OCI-LY3 (cell line): ENCODE measurements around the gene PICALM.

Experiments used
- H2AFZ ChIP-seq: fragments of 200-600, 300-600 bp; shearing (Covaris generic); 2 replicates; pipeline ENCODE4 v1.6.0; 2014; ENCODE audit warnings: antibody characterized with exemption, low read depth, low read length
- H3K27ac ChIP-seq: fragments of 200-600, 300-600 bp; sonication (generic); 2 replicates; pipeline ENCODE4 v1.5.1; 2014; ENCODE audit warnings: mild to moderate bottlenecking, low read length, moderate library complexity, mixed read lengths
- H3K27me3 ChIP-seq: fragments of 200-600, 300-600 bp; sonication (generic); 2 replicates; pipeline ENCODE4 v1.6.1; 2014; ENCODE audit warnings: low read depth, low read length, mixed read lengths
- H3K36me3 ChIP-seq: fragments of 200-600, 300-600 bp; sonication (generic); replicated peaks from 2 replicates; pipeline ENCODE3; 2014; ENCODE audit warnings: low read depth, low read length, mixed read lengths
- H3K4me1 ChIP-seq: fragments of 300-600, 200-600 bp; sonication (generic); 2 replicates; pipeline ENCODE4 v1.6.1; 2014; ENCODE audit warnings: low read length, mixed read lengths
- H3K4me2 ChIP-seq: fragments of 200-600, 300-600 bp; sonication (generic); 2 replicates; pipeline ENCODE4 v1.6.1; 2014; ENCODE audit warnings: low read length, mixed read lengths
- H3K4me3 ChIP-seq: fragments of 300-600, 200-600 bp; sonication (generic); 2 replicates; pipeline ENCODE4 v1.5.1; 2014; ENCODE audit warnings: antibody characterized with exemption, mild to moderate bottlenecking, low read length, moderate library complexity
- H3K79me2 ChIP-seq: fragments of 300-600, 200-600 bp; shearing (Covaris generic); 2 replicates; pipeline ENCODE4 v1.6.1; 2014; ENCODE audit warnings: mild to moderate bottlenecking, low read length, mixed read lengths
- H3K9ac ChIP-seq: fragments of 300-600, 200-600 bp; shearing (Covaris generic); 2 replicates; pipeline ENCODE4 v1.6.0; 2014; ENCODE audit warnings: mild to moderate bottlenecking, low read length, moderate library complexity
- H3K9me3 ChIP-seq: fragments of 200-600, 300-600 bp; shearing (Covaris generic); 2 replicates; pipeline ENCODE4 v1.6.1; 2014; ENCODE audit warnings: low read length, mixed read lengths; ENCODE audit not compliant: insufficient read depth
- H4K20me1 ChIP-seq: fragments of 200-600, 300-600 bp; sonication (generic); 2 replicates; pipeline ENCODE4 v1.6.1; 2016; ENCODE audit warnings: low read length, mixed read lengths; ENCODE audit not compliant: insufficient read depth
- EZH2phosphoT487 ChIP-seq: fragments of 200-600 bp; shearing (Covaris generic); IDR thresholded peaks from 2 replicates; pipeline ENCODE4 v1.6.1; 2018; ENCODE audit warnings: antibody characterized with exemption, mixed run types, low read depth
- TF ChIP-seq, protein P1 (sequence below): fragments of 200-600, 300-600 bp; sonication (generic); IDR thresholded peaks from 2 replicates; pipeline ENCODE4 v1.5.1; 2014; ENCODE audit warnings: antibody characterized with exemption, low read length, low read depth

Gene PICALM

DNA sequence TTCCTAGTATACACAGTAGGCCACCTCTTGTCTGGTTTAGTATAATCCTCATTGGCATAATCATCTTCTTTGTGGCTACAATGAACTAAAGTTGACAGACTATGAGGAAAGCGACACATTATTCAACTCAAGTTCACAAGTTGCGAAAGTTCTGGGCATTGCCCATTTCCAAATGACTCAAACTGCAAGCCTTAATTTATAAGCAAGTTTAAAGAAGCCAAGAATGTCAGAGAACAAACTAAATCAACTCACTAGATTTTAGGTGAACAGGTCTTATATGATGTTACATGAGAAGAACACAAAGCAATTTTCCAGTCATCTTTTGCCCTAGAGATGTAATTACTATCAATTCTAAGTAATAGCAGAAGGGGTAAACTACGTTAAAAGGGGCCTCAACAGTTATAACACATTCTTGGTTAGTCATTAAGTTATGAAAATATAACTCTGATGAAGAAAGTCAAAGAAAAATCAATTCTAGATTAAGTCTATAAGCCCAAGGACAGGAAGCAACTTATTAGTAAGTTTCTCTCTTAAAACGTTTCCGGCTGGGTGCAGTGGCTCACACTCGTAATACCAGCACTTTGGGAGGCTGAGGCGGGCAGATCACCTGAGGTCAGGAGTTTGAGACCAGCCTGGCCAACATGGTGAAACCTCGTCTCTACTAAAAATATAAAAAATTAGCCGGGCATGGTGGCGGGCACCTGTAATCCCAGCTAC is 21.5 kb downstream of the PICALM start:
- Histone ChIP-seq H3K27me3 (no peaks in the 10 kb centered on the region), H2AFZ (no peak overlapping the region), H3K9ac (no peak overlapping the region), H4K20me1 (peaks cover 99% of the 10 kb centered on the region), H3K4me2 (peak overlapping the region; percentile 39), H3K4me1 (peaks cover 61% of the 10 kb centered on the region), H3K9me3 (no peaks in the 10 kb centered on the region), H3K4me3 (no peak overlapping the region), H3K27ac (peak overlapping the region; percentile 21), H3K79me2 (peaks cover 100% of the 10 kb centered on the region), H3K36me3 (peaks cover 5% of the 10 kb centered on the region)
- TF ChIP-seq, protein P1, sequence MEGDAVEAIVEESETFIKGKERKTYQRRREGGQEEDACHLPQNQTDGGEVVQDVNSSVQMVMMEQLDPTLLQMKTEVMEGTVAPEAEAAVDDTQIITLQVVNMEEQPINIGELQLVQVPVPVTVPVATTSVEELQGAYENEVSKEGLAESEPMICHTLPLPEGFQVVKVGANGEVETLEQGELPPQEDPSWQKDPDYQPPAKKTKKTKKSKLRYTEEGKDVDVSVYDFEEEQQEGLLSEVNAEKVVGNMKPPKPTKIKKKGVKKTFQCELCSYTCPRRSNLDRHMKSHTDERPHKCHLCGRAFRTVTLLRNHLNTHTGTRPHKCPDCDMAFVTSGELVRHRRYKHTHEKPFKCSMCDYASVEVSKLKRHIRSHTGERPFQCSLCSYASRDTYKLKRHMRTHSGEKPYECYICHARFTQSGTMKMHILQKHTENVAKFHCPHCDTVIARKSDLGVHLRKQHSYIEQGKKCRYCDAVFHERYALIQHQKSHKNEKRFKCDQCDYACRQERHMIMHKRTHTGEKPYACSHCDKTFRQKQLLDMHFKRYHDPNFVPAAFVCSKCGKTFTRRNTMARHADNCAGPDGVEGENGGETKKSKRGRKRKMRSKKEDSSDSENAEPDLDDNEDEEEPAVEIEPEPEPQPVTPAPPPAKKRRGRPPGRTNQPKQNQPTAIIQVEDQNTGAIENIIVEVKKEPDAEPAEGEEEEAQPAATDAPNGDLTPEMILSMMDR: no peak
- TF ChIP-seq EZH2phosphoT487: no peak

DNA sequence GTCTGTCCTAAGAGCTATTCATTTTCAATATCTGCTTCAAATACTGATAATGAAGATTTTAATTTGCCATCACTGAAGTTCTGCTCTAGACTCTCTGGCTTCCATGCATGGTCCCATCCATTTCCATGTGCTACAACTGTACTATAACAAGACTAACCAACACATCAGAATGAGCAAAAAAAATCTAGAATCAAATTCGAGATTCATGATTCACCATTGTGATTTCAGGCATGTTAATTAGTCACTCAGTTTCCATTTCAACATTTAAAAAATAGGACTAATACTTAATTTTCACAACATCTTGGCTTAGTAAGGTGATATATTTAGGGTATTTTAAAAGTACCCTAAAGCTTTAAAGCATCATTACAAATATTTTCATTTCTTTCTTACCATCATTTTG is 22.8 kb downstream of the PICALM start:
- no peak overlapping the region for H3K4me2 ChIP-seq
- H2AFZ ChIP-seq: no peak overlapping the region
- H3K36me3 ChIP-seq: peaks cover 2% of the 10 kb centered on the region
- TF ChIP-seq, protein P1: no peak
- peaks cover 98% of the 10 kb centered on the region for H4K20me1 ChIP-seq
- no peaks in the 10 kb centered on the region for H3K27me3 ChIP-seq
- no peak overlapping the region for H3K9ac ChIP-seq
- H3K79me2 ChIP-seq: peaks cover 100% of the 10 kb centered on the region
- H3K4me3 ChIP-seq: no peak overlapping the region
- peaks cover 73% of the 10 kb centered on the region for H3K4me1 ChIP-seq
- no peak overlapping the region for H3K27ac ChIP-seq
- H3K9me3 ChIP-seq: no peaks in the 10 kb centered on the region

DNA sequence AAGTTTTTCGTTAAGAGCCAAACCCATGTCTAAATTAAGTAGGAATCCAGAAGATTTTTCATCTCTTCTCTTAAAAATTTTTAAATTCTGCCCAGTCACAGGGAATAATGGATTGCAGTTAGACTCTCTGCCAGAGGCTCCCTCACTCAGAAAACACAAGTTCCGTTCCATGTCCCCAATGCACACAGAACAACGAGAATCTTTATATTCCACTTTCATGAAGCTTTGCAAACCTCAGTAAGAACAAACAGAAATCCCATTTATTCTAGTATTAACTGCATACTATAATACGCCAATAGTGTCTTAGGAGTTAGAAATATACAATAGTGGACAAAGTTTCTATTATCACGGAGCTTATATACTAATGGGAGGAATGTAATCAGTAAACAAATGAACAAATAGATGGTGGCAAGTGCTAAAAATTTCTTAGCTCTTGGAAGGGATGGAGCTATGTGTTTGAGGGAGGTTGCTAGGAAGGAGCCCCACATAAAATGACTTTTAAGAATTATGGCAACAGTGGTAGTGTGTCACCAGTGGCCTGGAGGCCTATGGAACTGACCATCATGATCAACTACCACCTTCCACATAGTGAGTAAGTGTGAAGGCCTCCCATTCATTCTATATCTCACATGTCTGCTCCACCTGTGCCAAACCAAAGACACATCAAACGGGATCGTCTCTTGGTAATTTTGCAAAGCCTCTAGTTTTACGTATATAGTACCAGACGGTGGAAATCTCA is 24.9 kb downstream of the PICALM start:
- peak overlapping the region; percentile 24 for H3K27ac ChIP-seq

DNA sequence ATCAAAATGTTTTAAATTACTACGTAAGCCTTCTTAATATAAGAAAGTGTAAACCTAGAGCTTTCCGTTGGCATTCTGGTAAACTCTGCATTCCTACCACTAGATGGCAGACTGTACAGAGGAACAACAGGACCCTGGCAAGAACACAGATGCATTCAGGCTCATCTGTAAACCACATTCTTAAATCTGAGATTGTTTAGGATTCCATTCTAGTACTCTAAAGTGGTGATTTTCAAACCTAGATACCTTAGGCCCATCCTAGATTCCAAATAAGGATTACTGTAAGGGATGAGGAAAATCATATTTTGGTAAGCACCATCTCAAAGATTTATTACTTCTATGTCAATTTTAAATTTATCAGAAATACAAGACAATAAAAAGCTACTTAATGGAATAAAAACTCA is 26.9 kb downstream of the PICALM start:
- Histone ChIP-seq H2AFZ (no peak overlapping the region), H3K4me3 (peak overlapping the region; percentile 21), H4K20me1 (peaks cover 89% of the 10 kb centered on the region), H3K4me2 (peak overlapping the region; percentile 45), H3K79me2 (peaks cover 98% of the 10 kb centered on the region), H3K9me3 (no peaks in the 10 kb centered on the region), H3K36me3 (peaks cover 8% of the 10 kb centered on the region), H3K9ac (0 out of 2 replicates have a peak overlapping the region, but pooled peaks have one; percentile 3), H3K27ac (no peak overlapping the region), H3K27me3 (no peaks in the 10 kb centered on the region), H3K4me1 (peaks cover 67% of the 10 kb centered on the region)
- TF ChIP-seq EZH2phosphoT487: no peak
- TF ChIP-seq, protein P1: peak; percentile 99

More for the DNA sequence above, 24.9 kb downstream of the PICALM start:
- Histone ChIP-seq H3K36me3 (peaks cover 6% of the 10 kb centered on the region), H3K79me2 (peaks cover 100% of the 10 kb centered on the region), H3K4me1 (peaks cover 87% of the 10 kb centered on the region), H3K9ac (peak overlapping the region; percentile 6), H3K9me3 (no peaks in the 10 kb centered on the region), H4K20me1 (peaks cover 96% of the 10 kb centered on the region), H2AFZ (no peak overlapping the region), H3K4me3 (peak overlapping the region; percentile 9; the same call in 1 of the 2 replicates), H3K4me2 (peak overlapping the region; percentile 55), H3K27me3 (no peaks in the 10 kb centered on the region)
- TF ChIP-seq, protein P1: no peak
- no peak for TF ChIP-seq EZH2phosphoT487
